Measurements from ENCODE around the gene ZBP1. TPM values are rescaled to one million over a fixed set of nuclear protein-coding genes. Genes with fewer than 3 reads are reported as not detected.

ZBP1 gene
- total RNA-seq, 1 donor from 2014 or later: not detected

- Mint-ChIP-seq H3K27ac (no peak overlapping the region), H3K27me3 (no peaks in the 10 kb centered on the region)
These were observed 43.0 kb upstream of the ZBP1 start for GRCh38 chr20:57663241-57663640.

GRCh38 chr20:57662456-57663240 is 42.4 kb upstream of the ZBP1 start:
- Mint-ChIP-seq H3K36me3 (ENCODE audit: insufficient read depth) (no peaks in the 10 kb centered on the region), H3K27ac (no peak overlapping the region), H3K27me3 (no peaks in the 10 kb centered on the region), H3K4me3 (ENCODE audit: low read depth) (no peak overlapping the region), H3K9me3 (ENCODE audit: low read depth) (no peaks in the 10 kb centered on the region), H3K4me1 (ENCODE audit: low read depth) (no peaks in the 10 kb centered on the region)
- TF ChIP-seq CTCF (IDR thresholded peaks at IDR 0.05; ENCODE audit: unreplicated experiment): no peak
- no peak for DNase-seq (ENCODE audit: low spot score, unreplicated experiment)

More at GRCh38 chr20:57663241-57663640, 43.0 kb upstream of the ZBP1 start:
- DNase-seq (ENCODE audit: low spot score, unreplicated experiment): no peak
- Mint-ChIP-seq H3K4me1 (ENCODE audit: low read depth) (no peaks in the 10 kb centered on the region), H3K36me3 (ENCODE audit: insufficient read depth) (no peaks in the 10 kb centered on the region), H3K9me3 (ENCODE audit: low read depth) (no peaks in the 10 kb centered on the region), H3K4me3 (ENCODE audit: low read depth) (no peak overlapping the region)
- no peak for TF ChIP-seq CTCF (IDR thresholded peaks at IDR 0.05; ENCODE audit: unreplicated experiment)

- H3K36me3 Mint-ChIP-seq (ENCODE audit: insufficient read depth): no peaks in the 10 kb centered on the region
- H3K4me1 Mint-ChIP-seq (ENCODE audit: low read depth): no peaks in the 10 kb centered on the region
- no peak for TF ChIP-seq CTCF (IDR thresholded peaks at IDR 0.05; ENCODE audit: unreplicated experiment)
- H3K9me3 Mint-ChIP-seq (ENCODE audit: low read depth): no peaks in the 10 kb centered on the region
- no peak overlapping the region for H3K27ac Mint-ChIP-seq
- DNase-seq (ENCODE audit: low spot score, unreplicated experiment): no peak
- H3K27me3 Mint-ChIP-seq: no peaks in the 10 kb centered on the region
- H3K4me3 Mint-ChIP-seq (ENCODE audit: low read depth): no peak overlapping the region
These were observed 41.7 kb upstream of the ZBP1 start for GRCh38 chr20:57661746-57662455.

- Mint-ChIP-seq H3K27me3 (no peaks in the 10 kb centered on the region), H3K36me3 (ENCODE audit: insufficient read depth) (no peaks in the 10 kb centered on the region), H3K4me1 (ENCODE audit: low read depth) (no peaks in the 10 kb centered on the region), H3K4me3 (ENCODE audit: low read depth) (no peak overlapping the region), H3K9me3 (ENCODE audit: low read depth) (no peaks in the 10 kb centered on the region), H3K27ac (no peak overlapping the region)
- no peak for TF ChIP-seq CTCF (IDR thresholded peaks at IDR 0.05; ENCODE audit: unreplicated experiment)
- DNase-seq (ENCODE audit: low spot score, unreplicated experiment): no peak
These were observed 40.9 kb upstream of the ZBP1 start for GRCh38 chr20:57660922-57661745.

Measured in progenitor cell of endocrine pancreas (in vitro differentiated cells).